Measurements from ENCODE around the gene AP1S2. TPM values are rescaled to one million over a fixed set of nuclear protein-coding genes. Genes with fewer than 3 reads are reported as not detected.
"Not testable (repeated sequence)": the region's sequence is repeated elsewhere in the genome, so short reads cannot be mapped to it uniquely, and the experiment has no call there.

The AP1S2 gene
- 10 to 100 TPM; 83.4 to 92.8 TPM for total RNA-seq
- long read RNA-seq, transcript AP1S2-201 (5 exons, 2,237 nt), result major isoform, 67 of 151 reads
- long read RNA-seq, partial matches to known transcripts, result 0 of 151 reads
- long read RNA-seq, other reads (novel, unspliced or antisense), result 82 of 151 reads

GRCh38 chrX:15854712-15855567, at the start of gene AP1S2:
Gene AP1S2, minus strand, starts transcription at chrX:15854813. Its CDS starts 2,289 bp downstream, at chrX:15852524.
- intact Hi-C loops (cut with DNase I), result no loop called here
- peak; percentile 98 to 99 for ATAC-seq

GRCh38 chrX:15903186-15903681, 48.6 kb upstream of the AP1S2 start:
- intact Hi-C loops (cut with DNase I), result no loop called here
- DNase-seq (no peak), ATAC-seq (no peak)

More at GRCh38 chrX:15854712-15855567, at the start of gene AP1S2:
- DNase-seq, result peak; percentile 95

- intact Hi-C loops (cut with DNase I), result no loop called here
Measured at GRCh38 chrX:15895334-15895733, 40.7 kb upstream of the AP1S2 start.

GRCh38 chrX:15894724-15895123, 40.1 kb upstream of the AP1S2 start:
- ATAC-seq (no peak), DNase-seq (no peak)
- intact Hi-C loops (cut with DNase I), result no loop called here

More at GRCh38 chrX:15895334-15895733, 40.7 kb upstream of the AP1S2 start:
- ATAC-seq, result no peak
- no peak for DNase-seq

DNA sequence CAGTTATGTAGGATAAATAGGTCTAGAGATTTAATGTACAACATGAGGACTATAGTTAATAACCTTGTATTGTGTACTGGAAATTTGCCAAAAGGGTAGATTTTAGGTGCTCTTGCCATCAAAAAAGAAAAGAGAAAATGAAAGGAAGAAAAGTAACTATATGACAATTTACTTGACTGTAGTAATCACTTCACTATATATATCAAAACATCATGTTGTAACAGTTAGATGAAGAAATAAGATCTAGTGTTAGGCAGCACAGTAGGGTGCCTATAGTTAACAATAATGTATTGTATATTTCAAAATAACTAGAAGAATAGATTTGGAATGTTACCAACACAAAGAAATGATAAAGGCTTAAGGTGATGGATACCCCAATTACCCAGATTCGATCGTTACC, 35.9 kb upstream of the AP1S2 start:
- no peak for ATAC-seq
- intact Hi-C loops (cut with DNase I), result no loop called here
- no peak for DNase-seq

GRCh38 chrX:15888062-15888461, 33.4 kb upstream of the AP1S2 start:
- DNase-seq (no peak), ATAC-seq (no peak)
- intact Hi-C loops (cut with DNase I), result no loop called here

GRCh38 chrX:15883540-15883863, 28.9 kb upstream of the AP1S2 start:
- DNase-seq, result no peak
- ATAC-seq, result no peak
- intact Hi-C loops (cut with DNase I), result no loop called here

GRCh38 chrX:15882704-15883539, 28.3 kb upstream of the AP1S2 start:
- intact Hi-C loops (cut with DNase I), result no loop called here
- no peak for DNase-seq
- ATAC-seq, result no peak

DNA sequence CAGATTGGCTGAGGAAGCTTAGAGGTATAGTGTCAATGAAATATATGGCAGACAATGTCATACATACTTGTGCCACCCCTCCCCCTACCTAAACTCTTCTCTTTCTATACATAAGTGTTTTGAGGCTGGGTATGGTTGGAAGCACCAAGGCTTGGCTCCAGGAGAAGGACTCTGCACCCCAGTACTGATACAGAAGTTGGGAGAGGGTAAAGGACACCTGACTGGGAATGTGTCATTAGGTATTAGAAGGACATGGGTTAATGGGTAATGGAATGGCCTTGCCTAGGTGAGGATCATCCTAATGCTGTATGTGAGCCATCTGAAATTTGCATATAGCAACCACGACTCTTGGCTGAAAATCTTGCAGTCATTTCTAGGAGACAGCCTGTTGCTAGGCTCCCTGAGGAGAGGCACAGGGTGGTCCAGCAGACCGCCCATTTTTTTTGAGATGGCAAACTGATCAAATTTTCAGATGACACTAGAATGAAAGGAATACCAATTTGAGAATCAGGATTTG, 26.8 kb upstream of the AP1S2 start:
- no peak for DNase-seq
- no peak for ATAC-seq
- intact Hi-C loops (cut with DNase I), result no loop called here

GRCh38 chrX:15877914-15878313, 23.3 kb upstream of the AP1S2 start:
- ATAC-seq; intact Hi-C loops (cut with DNase I); DNase-seq: not testable (repeated sequence)

- DNase-seq (no peak), ATAC-seq (peak in 1 of 2 donors; percentile 47)
- intact Hi-C loops (cut with DNase I), result no loop called here
Measured at GRCh38 chrX:15877380-15877779, 22.8 kb upstream of the AP1S2 start.

GRCh38 chrX:15874672-15875071, 20.1 kb upstream of the AP1S2 start:
- no peak for ATAC-seq
- intact Hi-C loops (cut with DNase I), result no loop called here
- DNase-seq, result no peak

DNA sequence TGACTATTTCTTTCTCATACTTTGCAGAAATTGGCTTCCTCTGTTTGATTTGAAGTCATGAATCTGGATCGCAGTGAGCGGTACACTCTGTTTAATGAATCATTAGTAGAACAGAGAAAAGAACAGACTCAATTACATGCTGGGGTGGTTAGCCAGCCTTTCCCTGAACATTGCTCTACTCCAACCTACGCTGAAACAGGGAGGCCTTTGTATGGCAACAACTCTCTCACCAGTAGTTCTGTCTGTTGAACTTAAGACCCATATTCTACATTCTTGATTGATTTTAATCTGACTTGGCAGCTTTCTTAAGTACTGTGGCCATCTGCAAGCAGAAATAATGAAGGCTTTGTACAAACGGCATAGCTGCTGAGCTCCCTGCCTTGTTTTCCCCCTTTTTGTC, 19.0 kb upstream of the AP1S2 start:
- no peak for DNase-seq
- intact Hi-C loops (cut with DNase I), result no loop called here
- no peak for ATAC-seq

- intact Hi-C loops (cut with DNase I), result no loop called here
- ATAC-seq, result no peak
- no peak for DNase-seq
Measured at GRCh38 chrX:15870310-15870709, 15.7 kb upstream of the AP1S2 start.

DNA sequence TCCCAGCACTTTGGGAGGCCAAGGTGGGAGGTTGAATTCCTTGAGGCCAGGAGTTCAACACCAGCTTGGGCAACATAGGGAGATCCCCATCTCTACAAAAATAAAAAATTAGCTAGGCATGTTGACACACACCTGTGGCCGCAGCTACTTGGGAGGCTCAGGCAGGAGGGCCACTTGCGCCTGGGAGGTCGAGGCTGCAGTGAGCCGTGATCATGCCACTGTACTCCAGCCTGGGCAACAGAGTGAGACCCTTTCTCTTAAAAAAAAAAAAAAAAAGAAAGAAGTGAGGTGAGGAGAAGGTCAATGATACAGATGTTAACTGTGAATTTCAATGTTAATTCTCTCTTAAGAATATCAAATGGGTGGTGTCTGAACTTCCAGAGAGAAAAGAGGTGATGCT, 15.1 kb upstream of the AP1S2 start:
- ATAC-seq (no peak), DNase-seq (no peak)
- intact Hi-C loops (cut with DNase I), result no loop called here

DNA sequence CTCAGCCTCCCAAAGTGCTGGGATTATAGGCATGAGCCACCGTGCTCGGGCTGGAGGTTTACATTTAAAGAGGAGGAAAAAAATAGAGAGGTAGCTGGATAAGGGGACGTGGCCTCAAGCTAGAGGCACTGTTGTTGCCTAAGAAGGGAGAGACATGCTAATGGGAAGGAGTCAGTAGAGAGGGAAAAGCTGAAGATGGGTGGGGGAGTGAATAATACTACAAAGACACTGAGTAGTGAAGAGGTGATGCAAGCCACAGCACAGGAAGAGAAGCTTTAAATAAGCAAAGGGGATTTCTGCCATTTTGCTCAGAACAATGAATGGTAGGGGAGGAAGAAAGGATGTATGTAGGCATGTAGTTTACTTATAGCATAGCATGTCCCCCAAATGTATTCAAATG, 11.5 kb upstream of the AP1S2 start:
- intact Hi-C loops (cut with DNase I), result no loop called here
- ATAC-seq (no peak), DNase-seq (no peak)

DNA sequence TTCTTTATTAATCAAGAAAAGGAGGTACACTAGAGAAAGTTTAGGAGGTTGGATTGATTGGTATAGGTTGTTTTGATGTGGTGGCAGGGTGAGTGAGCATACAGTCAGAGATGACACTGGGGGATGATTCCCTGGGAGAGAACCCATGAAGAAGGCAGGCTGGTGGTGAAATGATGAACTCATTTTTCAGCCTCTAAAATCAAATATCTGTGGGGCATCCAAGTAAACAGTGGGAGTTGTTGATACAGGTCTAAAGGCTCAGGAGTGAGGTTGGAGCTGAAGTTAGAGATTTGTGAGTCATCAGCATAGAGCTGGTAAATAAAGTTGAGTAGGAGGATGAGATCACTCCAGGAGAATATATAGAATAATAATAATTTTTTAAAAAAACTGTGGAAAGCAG, 10.0 kb upstream of the AP1S2 start:
- intact Hi-C loops (cut with DNase I), result no loop called here
- DNase-seq, result no peak
- ATAC-seq, result no peak

DNA sequence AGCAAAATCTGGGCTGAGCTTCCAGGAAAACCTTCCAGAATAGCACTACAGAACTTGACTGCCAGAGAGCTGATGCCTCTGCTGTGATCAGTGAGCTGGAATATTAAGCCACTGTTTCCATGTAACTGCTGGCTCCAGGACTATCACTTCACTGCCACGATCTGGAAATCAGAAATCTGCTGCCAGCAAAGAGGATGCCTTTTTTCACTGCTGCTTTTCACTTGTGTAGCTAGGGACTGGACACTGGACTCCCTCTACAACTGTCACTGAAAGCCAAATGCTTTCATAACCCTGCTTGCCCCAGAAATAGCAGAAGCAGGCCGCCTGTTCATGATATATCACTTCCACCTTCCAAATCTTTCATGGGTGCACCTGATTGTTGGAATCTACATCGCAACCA, 9.4 kb upstream of the AP1S2 start:
- DNase-seq (no peak), ATAC-seq (peak in 1 of 2 donors; percentile 47)
- intact Hi-C loops (cut with DNase I), result no loop called here

GRCh38 chrX:15860921-15861320, 6.3 kb upstream of the AP1S2 start:
- no peak for DNase-seq
- ATAC-seq, result no peak
- intact Hi-C loops (cut with DNase I), result no loop called here

- DNase-seq, result no peak
- ATAC-seq, result no peak
- intact Hi-C loops (cut with DNase I), result no loop called here
Measured at GRCh38 chrX:15858051-15858450, 3.4 kb upstream of the AP1S2 start.

Measured in left cardiac atrium (tissue), 4 donors.